HG02981 (cell line): ENCODE data around the gene RAB18.
"Not testable (repeated sequence)": the region's sequence is repeated elsewhere in the genome, so short reads cannot be mapped to it uniquely, and the experiment has no call there.

Source experiments
- ATAC-seq: cut with Tn5 transposase; IDR thresholded peaks from one replicate; pipeline ENCODE4 v1.9.1; 2021; ENCODE audit warnings: mild to moderate bottlenecking, moderate library complexity; ENCODE audit not compliant: unreplicated experiment

The RAB18 gene

DNA sequence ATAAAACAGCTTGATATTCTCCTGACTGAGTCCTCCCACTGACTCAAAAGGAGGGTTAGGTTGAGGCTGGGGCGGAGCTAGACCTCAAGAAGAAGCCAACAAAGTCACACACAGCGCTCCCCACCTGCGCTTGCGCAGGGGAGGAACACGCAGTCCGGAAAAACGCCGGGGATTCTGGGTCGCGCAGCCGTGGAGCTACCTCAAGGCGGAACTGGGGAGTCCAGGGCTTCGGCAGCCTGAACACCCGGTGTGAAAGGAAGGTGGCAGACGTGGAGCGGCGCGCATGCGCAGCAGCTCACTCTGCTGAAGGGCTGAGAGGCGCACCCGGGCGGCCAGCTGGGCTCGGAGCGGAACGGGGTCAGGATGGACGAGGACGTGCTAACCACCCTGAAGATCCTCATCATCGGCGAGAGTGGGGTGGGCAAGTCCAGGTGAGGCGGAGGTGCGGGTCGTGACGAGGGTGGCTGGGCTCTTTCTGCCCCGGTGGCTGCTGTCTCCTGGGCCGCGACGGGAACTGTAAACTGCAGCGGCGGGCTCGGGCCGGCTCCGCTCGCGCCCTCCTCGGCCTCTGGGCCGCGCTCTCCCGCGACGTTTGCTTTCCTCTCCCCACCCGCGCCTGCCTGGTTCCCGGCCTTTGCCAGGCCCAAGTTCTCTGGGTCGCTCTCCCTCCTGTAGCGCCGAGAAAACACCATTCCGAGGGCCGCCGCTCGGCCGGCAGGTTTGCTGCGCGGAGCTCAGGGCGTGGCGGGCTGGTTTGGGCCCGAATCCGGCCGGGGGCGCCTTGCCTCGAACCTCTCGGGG, at the start of gene RAB18:
Gene RAB18 (plus strand): TSS at position 298 of the 801 bp plus-strand sequence. CDS start 66 bp downstream, at position 364.
- peak; percentile 96 for ATAC-seq

DNA sequence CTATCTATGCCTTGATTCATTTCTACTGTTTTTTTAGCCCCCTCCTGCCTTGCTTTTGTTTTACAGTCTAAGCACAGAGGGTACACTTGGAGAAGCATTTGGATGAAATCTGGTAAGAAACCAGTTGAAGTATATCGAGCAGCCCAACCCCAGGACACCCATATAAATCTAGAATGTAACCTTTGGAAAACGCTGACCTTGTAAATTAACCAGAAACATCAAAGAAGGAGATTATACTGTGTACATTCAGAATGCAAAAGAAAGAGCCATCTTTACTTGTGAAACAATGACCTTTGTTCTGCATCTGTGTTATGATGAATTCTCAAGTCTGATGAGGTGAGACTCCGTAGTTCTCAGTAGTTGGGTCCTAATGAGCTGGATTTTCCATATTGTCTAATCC, 49.3 kb upstream of the RAB18 start:
- no peak for ATAC-seq

DNA sequence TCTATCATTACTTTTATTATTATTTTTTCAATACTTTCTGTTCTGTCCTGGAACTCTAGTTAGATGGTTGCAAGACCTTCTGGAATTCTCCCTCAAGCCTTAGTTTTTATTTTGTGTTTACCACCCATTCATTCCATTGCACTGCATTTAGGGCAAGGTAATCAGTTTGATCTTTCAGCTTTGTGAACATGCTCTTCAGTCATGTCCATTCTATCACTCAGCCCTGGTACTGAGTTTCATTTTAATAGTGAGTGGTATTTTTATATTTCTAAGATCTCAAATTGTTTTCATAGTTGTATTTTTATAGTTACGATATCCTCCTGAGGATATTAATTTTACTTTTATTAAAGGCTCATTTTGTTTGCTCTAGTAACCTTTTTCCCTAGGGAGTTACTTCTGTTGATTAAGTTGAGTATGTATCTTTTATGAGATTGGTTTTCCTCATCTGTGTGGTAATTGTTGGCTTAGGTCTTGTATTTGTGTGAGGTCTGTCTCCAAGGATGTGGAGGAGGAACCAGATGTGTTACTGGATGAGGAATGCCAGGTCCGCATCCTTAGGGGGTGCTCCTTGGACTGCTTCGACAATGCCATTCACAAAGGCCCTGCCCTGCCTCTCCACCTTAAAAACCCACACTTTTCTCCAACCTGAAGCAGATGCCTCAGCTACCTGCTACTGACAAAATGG, 46.7 kb upstream of the RAB18 start:
- no peak for ATAC-seq

DNA sequence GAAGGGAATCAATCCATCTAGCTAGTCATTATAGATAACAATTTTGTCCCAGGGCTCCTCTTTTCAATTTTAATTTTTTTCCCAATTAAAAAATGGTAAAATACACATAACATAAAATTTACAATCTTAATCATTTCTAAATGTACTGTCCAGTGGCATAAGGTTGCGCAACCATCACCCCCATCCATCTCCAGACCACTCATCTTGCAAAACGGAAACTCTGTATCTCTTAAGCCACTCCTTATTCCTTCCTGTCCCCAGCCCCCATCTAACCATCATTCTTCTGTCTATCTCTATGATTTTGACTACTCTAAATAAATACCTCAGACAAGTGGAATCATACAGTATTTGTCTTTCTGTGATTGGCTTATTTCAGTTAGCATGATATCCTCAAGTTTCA, 46.1 kb upstream of the RAB18 start:
- no peak for ATAC-seq

DNA sequence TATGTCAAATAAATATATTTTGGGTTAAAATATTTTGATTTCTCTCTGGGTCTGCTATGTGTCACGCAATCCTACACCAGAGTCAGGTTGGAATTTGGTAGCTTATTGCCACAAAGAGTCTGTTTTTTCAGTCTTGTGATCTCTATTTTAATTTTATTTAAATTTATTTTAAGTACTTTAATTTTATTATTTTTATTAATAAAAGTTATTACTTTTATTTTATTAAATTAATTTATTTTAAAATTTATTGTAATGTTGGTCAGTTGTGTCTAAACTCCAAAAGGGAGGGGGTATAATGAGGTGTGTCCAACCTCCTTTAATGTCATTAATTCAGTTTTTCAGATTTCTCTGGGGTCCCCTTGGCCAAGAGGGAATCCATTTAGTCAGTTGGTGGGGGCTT, 42.8 kb upstream of the RAB18 start:
- no peak for ATAC-seq

DNA sequence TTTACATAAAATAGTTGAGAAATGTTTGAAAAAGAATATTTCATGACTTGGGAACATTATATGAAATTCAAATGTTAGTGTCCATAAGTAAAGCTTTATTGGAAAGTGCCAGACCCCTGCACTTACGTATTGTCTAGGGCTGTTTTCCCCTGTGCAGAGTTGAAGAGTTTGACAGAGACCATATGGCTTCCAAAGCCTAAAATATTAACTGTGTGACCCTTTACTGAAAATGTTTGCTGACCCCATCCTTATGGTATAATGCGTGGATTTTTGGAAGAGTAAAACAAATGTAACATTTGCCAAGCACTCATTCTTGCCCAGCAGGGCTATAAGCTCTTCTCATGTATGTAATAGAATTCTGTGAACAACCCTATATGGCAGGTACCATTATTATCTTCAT, 40.1 kb upstream of the RAB18 start:
- no peak for ATAC-seq

DNA sequence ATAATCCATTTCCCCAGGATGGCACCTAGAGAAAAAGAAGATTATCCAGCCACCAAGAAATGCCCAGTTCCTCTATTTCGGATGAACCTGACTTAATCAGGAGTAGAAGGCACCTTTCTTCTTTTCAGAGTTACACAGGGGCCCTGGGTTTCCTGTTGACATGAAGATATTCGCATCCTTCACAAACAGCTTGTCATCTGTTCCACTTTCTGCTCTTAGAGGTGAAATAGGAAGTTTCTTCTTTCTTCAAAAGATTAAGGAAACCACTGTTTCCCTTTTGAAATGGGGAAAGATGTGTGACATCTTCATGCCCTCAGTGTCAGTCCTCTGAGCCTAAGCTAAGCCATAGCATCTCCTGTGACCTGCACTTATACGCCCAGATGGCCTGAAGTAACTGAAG, 39.1 kb upstream of the RAB18 start:
- ATAC-seq: no peak

DNA sequence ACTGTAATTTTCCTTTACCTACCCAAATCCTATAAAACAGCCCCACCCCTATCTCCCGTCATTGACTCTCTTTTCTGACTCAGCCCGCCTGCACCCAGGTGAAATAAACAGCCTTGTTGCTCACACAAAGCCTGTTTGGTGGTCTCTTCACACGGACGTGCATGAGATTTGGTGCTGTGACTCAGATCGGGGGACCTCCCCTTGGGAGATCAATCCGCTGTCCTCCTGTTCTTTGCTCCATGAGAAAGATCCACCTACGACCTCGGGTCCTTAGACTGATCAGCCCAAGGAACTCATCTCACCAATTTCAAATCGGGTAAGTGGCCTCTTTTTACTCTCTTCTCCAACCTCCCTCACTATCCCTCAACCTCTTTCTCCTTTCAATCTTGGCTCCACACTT, 38.5 kb upstream of the RAB18 start:
- ATAC-seq: not testable (repeated sequence)

DNA sequence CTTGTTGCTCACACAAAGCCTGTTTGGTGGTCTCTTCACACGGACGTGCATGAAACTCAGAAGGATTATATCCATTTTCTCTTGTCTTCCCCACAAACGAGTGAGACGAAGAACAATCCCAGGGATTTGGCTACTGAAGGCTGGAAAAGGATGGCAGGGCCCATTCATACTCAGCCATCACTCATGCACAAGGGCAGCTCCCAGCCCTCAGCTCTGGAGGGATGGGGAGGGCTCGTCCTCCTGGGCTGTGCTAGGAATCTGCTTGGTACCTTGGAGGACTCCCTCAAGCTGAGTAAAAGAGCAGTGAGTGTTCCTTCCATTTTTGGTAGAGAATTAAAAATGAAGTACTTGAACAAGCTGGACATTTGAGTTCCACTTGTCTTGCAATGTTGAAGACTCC, 33.2 kb upstream of the RAB18 start:
- no peak for ATAC-seq

DNA sequence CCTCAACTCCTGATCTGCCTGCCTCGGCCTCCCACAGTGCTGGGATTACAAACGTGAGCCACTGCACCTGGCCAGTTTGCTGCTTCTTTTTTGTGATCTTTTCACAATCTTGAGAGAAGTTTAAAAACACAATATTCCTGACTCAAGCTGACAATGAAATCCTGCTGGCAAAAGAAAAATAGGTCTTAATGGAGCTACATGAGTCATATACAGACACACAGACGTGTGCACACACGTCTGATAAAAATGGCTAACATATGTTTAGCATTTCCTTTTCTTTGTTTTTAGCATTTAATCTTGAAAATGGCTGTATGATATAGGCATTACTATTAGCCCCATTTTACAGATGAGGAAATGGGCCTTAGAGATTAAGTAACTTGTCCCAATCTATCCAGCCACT, 29.4 kb upstream of the RAB18 start:
- ATAC-seq: no peak

DNA sequence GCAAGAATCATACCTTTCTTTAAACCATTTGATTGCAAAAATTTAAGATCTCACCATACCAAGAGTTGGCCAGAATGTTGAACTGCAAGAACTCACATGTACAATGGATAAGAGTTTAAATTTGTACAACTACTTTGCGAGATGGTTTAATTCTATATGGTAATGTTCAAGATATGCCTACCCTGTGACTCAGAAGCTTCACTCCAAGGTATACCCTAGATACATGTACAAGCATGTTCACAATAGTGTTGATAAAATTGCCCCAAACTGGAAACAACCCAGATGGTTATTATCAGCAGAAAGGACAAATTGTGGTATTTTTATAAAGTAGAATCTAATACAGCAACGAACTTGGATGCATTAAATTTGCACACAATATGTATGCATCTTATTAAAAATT, 25.1 kb upstream of the RAB18 start:
- no peak for ATAC-seq

DNA sequence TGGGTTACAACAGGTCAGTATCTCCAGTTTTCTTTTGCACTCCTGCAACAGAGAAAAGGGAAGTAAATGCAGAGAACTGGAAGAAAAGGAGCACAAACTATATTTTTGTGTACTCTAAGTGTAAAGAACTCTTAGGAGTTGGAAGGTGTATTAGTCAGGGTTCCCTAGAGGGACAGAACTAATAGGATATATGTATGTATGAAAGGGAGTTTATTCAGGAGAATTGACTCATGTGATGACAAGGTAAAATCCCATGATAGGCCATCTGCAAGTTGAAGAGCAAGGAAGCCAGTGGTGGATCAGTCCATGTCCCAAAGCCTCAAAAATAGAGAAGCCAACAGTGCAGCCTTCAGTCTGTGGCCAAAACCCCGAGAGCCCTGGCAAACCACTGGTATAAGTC, 22.6 kb upstream of the RAB18 start:
- ATAC-seq: no peak

DNA sequence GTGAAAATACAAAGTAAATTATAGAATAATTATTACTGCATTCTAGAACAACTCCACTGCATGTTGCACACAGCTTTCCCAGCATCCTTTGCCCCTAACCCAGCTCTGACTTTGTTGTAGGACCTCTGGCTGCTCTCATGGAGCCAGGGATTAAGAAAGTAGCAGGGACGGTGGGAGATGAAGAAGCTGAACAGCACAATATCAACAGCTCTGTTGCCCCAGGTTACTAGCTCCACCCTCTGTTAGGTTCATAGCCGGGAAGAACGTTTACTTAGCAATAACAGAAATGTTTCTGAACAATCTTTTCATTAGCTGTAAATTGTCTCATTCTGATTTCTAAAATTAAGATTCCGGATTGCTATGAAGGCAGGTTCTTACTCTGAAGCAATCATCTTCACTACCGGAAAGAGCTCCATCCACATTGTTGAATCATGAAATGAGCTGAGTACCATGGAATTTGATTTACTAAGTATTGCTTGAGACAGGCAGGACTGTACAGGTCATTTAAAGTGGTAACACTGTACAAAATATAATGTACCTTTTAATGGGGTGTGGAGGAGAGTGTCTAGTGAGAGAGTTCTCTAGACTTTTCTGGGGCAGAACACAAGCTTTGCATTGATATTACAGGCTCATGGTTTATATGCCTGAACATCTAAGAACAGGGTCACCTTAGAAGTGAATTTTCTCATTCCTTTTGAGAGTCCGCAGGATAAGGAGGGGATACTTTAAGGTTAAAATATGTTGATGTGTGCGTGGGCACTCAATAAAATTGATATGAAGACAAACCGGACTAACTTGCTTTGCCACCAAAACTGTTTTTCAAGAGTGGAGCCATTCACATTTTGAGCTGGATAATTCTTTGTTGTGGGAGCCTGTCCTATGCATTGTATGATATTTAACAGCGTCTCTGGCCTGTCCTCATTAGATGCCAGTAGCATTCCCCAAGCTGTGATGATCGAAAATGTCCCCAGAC, 20.8 kb upstream of the RAB18 start:
- ATAC-seq: no peak

DNA sequence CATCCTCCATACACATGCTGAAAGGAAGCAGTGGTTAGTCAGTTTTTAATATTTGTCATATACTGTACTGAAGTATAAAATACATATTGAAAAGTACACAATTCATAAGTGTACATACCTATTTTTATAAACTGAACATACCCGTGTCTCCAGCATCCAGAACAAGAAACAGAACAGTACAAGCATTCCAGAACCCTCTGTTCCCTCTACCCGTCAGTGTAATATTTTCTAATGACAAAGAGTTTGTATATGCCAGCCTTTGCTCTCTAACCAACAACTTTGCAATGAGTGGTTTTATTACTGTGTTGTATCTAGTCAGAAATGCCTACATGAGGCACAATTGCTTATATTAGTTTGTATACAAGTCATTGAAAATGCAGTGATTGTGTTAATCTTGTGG, 18.7 kb upstream of the RAB18 start:
- ATAC-seq: no peak

DNA sequence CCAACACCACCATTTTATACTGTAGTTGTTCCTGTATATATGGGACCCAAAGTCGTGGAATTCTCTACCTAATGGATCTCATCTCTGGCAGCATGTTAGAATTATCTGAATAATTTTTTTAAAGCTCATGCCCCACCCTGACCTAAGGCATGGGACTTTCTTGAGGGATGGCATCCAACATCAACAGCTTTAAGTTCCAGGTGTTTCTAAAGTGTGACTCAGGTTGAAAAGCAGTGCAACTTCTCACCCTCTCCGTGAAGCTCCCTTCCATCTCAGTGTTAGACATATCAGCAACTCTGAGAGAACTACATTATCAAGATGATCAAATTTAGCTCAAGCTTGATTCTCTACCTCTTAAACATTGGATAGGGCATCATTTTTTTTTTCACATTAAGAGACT, 18.1 kb upstream of the RAB18 start:
- ATAC-seq: no peak

DNA sequence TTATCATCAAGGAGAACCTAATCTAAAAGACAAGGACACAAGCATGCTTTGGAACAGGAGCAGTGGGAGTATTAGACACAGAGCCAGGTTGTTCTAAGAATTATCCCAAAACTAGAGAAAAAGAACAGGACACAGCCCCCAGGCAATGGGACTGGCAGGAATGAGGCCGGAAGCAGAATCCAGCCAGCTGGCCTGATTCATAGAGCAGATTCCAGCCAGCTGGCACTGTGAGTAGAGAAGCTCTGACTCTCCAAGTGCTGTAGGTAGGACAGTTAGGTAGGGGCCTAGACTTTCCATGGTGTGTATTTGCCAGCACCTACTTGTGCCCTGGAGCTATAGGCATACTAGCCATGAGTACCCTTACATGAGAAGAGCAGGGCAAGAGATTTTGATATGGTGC, 13.3 kb upstream of the RAB18 start:
- no peak for ATAC-seq

DNA sequence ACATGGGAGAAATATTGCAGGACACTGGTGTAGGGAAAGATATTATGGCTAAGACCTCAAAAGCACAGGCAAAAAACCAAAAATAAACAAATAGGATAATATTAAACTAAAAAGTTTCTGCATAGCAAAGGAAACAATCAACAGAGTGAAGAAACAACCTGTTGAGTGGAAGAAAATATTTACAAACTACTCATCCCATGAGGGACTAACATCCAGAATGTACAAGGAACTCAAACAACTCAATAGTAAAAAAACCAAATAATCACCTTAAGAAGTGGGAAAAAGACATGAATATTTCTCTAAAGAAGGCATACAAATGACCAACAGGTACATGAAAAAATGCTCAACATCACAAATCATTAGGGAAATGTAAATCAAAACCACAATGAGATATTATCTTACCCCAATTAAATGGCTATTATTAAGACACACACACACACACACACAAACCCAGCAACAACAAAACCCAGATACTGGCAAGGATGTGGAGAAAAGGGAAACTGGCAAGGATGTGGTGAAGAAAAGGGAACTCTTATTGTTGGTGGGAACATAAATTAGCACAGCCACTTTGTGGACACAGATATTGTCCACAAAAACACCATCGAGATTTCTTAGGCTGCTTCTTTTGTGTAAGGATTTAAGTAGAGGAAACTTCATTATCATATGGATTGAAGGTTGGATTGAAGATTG, 9.8 kb upstream of the RAB18 start:
- ATAC-seq: no peak

DNA sequence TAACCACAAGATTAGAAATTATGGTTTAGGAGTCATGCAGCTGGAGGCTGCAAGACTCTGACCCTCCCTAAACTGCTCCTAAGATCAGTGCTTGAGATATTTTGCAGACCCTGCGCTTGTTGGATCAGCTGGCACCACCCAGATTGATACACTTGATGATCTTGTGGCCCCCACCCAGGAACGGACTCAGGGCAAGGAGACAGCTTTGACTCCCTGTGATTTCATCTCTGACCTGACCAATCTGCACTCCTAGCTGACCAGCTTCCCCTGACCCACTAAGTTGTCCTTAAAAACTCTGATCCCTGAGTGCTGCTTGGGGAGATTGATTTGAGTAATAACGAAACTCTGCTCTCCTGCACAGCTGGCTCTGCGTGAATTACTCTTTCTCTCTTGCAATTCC, 8.0 kb upstream of the RAB18 start:
- no peak for ATAC-seq

DNA sequence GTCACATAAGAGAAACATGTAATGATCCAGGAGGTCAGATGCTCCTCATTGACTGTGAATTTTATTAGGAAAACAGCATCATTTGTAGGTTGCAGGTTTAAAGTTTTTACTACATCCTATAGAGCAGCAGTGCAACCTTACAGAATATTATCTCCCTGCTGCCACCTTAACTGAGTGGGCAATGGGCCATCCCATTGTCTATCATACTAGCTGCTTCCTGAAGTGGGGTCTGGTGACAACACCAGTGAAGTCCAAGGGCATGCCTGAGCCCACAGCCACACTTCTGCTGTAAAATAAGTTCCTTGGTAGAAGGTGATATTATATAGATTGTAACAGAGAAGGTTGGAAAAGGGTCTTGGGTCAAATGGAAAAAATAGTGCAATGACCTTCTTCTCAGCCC, 4.0 kb upstream of the RAB18 start:
- no peak for ATAC-seq

DNA sequence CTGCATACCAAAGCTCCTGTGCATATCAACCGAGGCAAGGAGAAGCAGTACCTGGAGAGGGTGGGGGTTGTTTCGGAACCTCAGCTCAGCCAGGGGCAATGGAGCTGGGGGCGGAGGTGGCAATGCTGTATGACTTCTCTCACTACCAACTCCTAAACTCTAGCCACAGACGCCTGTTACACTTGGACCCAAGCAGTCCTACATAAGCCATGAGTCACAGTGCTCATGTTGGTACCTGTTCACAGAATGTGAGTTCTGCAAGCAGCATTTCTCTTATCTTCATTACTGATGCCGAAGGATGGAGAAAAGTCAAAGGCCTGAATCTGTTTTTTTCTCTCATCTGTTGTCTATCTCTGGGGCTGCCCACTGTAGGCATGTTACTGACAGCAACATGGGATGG, 3.2 kb upstream of the RAB18 start:
- ATAC-seq: no peak

DNA sequence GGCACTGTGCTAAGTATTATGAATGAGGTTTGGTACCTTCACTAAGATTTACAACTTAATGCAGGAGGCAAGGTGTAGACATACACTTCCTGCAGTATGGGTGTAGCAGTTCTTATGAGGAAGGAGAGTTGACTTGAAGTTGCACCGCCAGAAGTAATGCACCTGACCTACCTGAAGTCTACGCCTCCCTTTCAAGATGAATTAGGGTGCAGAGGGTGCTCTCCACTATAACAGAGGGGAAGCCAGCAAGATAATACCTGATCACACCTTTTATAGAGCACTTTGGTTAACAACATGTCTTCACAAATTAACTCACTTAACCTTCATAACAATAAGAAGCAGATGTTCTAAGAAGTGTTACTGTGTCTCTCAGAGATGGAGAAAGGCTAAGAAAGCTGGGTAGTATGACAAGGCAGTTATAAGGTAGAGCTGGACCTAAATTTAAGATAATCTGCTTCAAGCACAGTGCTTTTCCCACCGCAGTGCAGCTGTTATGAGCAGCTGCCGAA, 552 bp upstream of the RAB18 start:
- no peak for ATAC-seq
